BJ (cell line): ENCODE data around the gene LMAN2. TPM values are rescaled to one million over a fixed set of nuclear protein-coding genes. Genes with fewer than 3 reads are reported as not detected.

Source experiments
- CTCF ChIA-PET: fragments of 350-600 bp; formaldehyde crosslinking; extraction: SDS; loops from one replicate; lab custom pipeline; 2021; ENCODE audit warnings: antibody characterized with exemption, inconsistent platforms; lab: Yijun Ruan, JAX
- POLR2A ChIA-PET: fragments of 300-600 bp; sonication (Branson Sonifier 250); formaldehyde crosslinking; extraction: SDS; loops from one replicate; lab custom pipeline; 2021; ENCODE audit warnings: antibody characterized with exemption; lab: Charles Lee
- DNase-seq: peaks from one replicate; pipeline ENCODE4 v3.0.0-alpha.2; 2011; ENCODE audit warnings: low read depth
- H3K27me3 ChIP-seq: 2 replicates; pipeline ENCODE4 v1.6.0; 2011; ENCODE audit warnings: low read length; ENCODE audit not compliant: control insufficient read depth, insufficient read depth
- H3K36me3 ChIP-seq: 2 replicates; pipeline ENCODE4 v1.5.1; 2011; ENCODE audit warnings: low read length; ENCODE audit not compliant: control insufficient read depth, insufficient read depth
- H3K4me3 ChIP-seq: 2 replicates; pipeline ENCODE4 v1.5.1; 2011; ENCODE audit warnings: low read depth, mild to moderate bottlenecking, control low read depth, low read length
- polyA plus RNA-seq: library from polyadenylated mRNA; depleted of rRNA; stranded (reverse); fragments of >200 nt; gene quantifications from 2 replicates; pipeline ENCODE4 v1.2.3, GENCODE V29; 2011
- TF ChIP-seq, protein P1 (sequence below): IDR thresholded peaks from 2 replicates; pipeline ENCODE4 v1.5.1; 2011; ENCODE audit warnings: low read depth, mild to moderate bottlenecking, control low read depth, inconsistent platforms, low read length, moderate library complexity; ENCODE audit not compliant: insufficient read depth

Gene LMAN2
- polyA plus RNA-seq, 1 experiment: 248 TPM

DNA sequence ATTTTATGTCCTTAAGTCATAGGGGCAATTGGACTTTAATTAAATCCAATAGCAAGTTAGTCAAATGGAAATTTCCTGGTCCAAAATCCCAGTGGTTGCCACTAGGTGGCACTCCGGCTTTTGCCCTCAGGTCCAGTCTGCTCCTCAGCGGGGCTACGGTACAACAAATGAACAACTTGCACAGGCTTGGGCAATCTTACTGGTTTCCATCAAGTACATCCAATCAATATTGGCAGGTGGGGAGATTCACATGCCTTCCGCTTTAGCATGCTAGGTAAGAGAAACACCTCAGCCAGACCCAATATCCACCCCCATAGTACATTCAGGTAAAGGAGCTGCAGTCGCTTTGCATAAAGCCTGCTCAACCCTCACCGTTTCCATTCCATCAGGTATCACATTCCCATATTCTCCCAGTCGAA lies 33.5 kb downstream of the LMAN2 start:
- Histone ChIP-seq H3K4me3 (no peak overlapping the region), H3K36me3 (peaks cover 2% of the 10 kb centered on the region), H3K27me3 (no peaks in the 10 kb centered on the region)
- ChIA-PET POLR2A (no interaction called here), CTCF (interaction anchor here (0.7 to 5.6 kb wide), 22 partner anchors 8 to 247 kb away, joined by 3 to 36 read pairs (median 4); partner anchors contain the start of gene DDX41)
- DNase-seq: no peak
- TF ChIP-seq, protein P1, sequence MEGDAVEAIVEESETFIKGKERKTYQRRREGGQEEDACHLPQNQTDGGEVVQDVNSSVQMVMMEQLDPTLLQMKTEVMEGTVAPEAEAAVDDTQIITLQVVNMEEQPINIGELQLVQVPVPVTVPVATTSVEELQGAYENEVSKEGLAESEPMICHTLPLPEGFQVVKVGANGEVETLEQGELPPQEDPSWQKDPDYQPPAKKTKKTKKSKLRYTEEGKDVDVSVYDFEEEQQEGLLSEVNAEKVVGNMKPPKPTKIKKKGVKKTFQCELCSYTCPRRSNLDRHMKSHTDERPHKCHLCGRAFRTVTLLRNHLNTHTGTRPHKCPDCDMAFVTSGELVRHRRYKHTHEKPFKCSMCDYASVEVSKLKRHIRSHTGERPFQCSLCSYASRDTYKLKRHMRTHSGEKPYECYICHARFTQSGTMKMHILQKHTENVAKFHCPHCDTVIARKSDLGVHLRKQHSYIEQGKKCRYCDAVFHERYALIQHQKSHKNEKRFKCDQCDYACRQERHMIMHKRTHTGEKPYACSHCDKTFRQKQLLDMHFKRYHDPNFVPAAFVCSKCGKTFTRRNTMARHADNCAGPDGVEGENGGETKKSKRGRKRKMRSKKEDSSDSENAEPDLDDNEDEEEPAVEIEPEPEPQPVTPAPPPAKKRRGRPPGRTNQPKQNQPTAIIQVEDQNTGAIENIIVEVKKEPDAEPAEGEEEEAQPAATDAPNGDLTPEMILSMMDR: peak; percentile 92

DNA sequence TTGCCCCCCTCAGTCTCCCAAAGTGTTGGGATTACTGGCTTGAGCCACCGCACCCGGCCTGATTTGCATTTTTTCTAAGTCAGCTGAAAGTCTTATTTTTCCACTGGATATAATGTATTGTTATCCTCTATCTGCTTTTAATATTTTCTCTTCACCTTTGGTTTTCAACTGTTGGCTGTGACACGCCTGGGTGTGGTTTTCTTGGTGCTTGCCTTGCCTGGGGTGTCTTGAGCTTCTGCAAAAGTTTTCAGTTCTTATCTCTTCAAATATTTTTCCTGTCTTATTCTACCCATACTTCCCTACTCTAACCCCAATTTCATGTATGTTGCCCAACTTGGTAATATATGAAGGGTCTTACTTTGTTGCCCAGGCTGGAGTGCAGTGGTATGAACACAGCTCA lies 35.5 kb downstream of the LMAN2 start:
- POLR2A ChIA-PET: no interaction called here
- TF ChIP-seq, protein P1: no peak
- no peaks in the 10 kb centered on the region for H3K27me3 ChIP-seq

DNA sequence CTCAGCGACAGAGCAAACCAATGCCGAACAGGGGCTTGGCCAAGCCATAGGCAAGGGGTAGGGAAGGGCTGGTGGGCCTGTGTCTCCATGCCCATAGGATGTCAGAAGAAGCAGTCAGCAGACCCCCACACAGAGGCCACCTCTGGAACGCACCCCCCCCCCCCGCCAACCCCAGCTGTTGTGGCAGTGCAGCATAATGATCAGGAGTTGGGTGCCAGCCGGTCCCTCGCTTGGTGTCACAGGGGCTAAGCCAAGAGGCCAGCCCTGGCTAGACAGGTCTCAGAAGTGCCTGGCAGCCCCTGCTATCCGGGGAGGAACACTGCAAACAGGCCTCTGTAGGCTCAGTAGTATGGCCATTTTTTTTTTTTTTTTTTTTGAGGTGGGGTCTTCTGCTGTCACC lies 36.1 kb downstream of the LMAN2 start:
- ChIA-PET CTCF (interaction anchor here (1.1 to 5.6 kb wide), 6 partner anchors 12 to 148 kb away, joined by 3 to 36 read pairs (median 4); partner anchors contain the start of gene LMAN2), POLR2A (no interaction called here)
- peaks cover 2% of the 10 kb centered on the region for H3K36me3 ChIP-seq
- TF ChIP-seq, protein P1: no peak
- DNase-seq: no peak
- H3K4me3 ChIP-seq: no peak overlapping the region
- H3K27me3 ChIP-seq: no peaks in the 10 kb centered on the region

More for the DNA sequence above, 35.5 kb downstream of the LMAN2 start:
- CTCF ChIA-PET: interaction anchor here (0.9 to 5.6 kb wide), 11 partner anchors 12 to 247 kb away, joined by 3 to 36 read pairs (median 4); partner anchors contain the start of gene LMAN2
- Histone ChIP-seq H3K4me3 (no peak overlapping the region), H3K36me3 (peaks cover 2% of the 10 kb centered on the region)
- no peak for DNase-seq

DNA sequence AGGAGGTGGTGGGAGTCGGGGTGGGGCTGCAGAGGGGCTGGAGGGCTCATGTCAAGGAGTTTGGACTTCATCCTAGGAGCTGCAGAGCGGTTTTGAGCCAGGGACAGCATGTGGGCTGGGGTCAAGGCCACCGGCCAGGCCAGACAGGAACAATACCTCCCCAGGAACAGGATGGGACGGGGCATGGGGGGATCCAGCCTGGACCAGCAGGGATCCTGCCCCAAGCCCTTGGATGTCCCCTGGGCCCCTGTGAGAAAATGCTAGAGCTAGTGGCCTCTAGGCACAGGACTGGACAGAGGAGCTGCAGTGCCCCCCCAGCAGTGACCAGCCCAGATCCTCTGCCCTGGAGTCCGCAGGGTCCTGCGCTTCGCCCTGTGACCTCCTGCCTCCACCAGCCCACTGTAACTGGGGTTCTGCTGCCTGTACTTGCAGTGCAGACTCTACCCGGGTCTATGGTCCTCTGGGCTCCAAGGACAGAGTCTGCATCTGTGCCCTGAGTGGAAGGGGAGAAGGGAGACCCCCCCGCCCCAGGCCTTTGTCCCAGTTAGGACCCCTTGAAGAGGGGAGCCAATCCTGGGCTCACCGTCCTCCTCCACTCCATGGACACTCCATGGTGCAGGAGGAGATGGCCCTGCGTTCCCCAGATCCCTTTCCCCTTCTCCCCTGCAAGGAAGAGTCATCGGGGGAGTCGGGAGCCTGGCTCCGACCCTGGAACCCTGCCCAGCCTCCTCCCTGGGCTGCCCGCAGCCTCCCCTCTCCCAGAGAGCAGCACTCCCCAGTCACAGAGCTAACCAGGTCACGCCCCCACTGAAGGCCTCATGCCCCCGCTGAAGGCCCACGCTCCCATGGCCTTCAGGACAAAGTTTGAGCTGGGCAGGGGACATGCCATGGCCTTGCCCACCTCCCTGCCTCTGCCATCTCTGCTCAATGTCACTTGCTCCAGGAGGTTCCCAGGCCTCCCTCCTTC lies 36.8 kb downstream of the LMAN2 start:
- ChIA-PET CTCF (interaction anchor here (1.2 to 1.7 kb wide), 3 partner anchors 75 to 201 kb away, joined by 3 to 6 read pairs (median 4); no protein-coding TSS in a partner anchor), POLR2A (no interaction called here)
- H3K36me3 ChIP-seq: peaks cover 2% of the 10 kb centered on the region
- no peak for DNase-seq
- H3K4me3 ChIP-seq: no peak overlapping the region
- TF ChIP-seq, protein P1: no peak
- H3K27me3 ChIP-seq: no peaks in the 10 kb centered on the region
